Erythroblast (primary cell): ENCODE results near the gene THOC6.

Experiments used
- GATA1 ChIP-seq: IDR thresholded peaks from 2 replicates; pipeline ENCODE4 v1.6.1; 2011; ENCODE audit warnings: low read depth, mild to moderate bottlenecking, control low read depth, low read length, moderate library complexity
- POLR2A ChIP-seq: IDR thresholded peaks from 2 replicates; pipeline ENCODE4 v1.6.1; 2011; ENCODE audit warnings: mild to moderate bottlenecking, low read length

DNA sequence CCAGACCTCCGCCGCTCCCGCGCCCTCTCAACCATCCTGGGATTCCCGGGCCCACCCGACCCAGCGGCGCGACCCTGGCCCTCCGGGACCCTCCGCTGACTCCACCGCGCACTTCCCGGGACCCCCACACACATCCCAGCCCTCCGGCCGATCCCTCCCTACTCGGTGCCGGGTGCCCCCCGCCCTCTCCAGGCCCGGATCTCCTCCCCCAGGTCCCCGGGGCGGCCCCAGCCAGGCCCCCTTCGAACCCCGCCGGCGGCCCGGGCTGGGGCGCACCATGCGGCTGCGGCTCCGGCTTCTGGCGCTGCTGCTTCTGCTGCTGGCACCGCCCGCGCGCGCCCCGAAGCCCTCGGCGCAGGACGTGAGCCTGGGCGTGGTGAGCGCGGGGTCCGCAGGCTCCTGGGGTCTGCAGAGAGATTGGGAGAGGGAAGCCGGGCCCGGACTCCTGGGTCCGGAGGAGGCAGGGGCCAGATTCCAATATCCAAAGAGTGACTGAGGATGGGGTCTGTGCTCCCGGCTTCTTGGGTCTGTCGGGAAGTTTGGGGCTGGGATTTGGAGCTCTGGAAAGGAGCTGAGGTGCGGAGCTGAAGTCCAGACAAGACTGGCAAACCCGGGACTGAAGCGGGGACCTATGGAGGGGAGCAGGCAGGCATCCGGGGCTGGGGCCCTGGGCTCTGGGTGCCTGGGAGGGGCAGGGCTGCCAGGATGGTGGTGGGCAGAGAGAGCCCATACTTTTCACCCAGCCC lies 23.0 kb downstream of the THOC6 start:
- TF ChIP-seq POLR2A, result no peak
- no peak for TF ChIP-seq GATA1
